Middle frontal gyrus (tissue), 1 donor: Measurements from ENCODE around the gene AMER3.

Experiments
- DNase-seq: peaks from one replicate; pipeline ENCODE4 v3.0.0-alpha.2; 2015; ENCODE audit warnings: low spot score; ENCODE audit errors: extremely low spot score

Gene AMER3

GRCh38 chr2:130776550-130776949, 21.2 kb downstream of the AMER3 start:
- no peak for DNase-seq

GRCh38 chr2:130778781-130779180, 23.4 kb downstream of the AMER3 start:
- DNase-seq, result no peak

DNA sequence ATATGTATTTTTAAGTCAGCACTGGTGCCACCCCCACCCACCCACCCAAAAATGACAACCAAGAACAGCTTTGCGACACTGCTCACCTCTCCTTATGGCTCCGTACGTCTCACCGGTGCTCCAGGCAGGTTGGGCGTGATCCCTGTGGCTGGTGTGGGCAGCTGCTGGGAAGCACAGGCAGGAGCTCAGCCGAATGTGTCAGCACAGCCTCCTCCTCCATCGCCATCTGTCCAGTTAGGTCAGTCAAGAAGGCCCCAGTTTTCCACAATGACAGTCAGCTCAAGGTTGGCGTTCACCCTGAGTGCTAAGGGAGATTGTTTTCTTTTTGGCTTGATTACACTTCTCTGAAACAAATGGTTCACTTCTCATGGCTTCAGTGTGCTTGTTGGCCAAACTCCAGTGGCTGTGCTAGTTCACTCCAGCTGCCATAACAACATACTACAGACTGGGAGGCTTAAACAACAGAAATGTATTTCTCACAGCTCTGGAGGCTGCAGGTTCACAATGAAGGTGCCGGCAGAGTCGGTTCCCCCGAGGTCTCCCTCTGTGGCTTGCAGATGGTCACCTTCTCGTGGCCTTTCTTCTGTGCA, 30.2 kb downstream of the AMER3 start:
- no peak for DNase-seq

- DNase-seq, result no peak
Measured at GRCh38 chr2:130786076-130786475, 30.7 kb downstream of the AMER3 start.

GRCh38 chr2:130787841-130788240, 32.5 kb downstream of the AMER3 start:
- DNase-seq, result no peak

DNA sequence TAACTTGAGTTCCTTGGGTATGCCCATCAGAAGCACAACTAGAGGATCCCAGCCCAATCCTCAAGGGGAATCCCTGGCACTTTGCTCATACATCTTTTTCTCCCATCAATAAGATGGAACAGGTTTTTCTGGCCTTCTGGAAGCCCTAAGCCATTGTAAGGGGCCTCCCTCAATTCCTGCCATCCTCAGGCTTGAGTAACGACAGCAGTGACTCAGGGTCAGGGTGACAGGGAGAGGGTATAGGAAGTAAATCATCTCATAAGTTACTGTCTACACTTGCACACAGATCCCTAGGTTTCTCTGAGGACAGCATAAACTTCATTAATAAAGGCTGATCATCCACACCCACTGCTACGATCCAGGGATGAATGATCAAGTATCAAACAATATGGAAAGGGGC, 35.0 kb downstream of the AMER3 start:
- DNase-seq, result no peak

- no peak for DNase-seq
Measured at GRCh38 chr2:130790804-130791616, 35.7 kb downstream of the AMER3 start.

- DNase-seq, result no peak
Measured at GRCh38 chr2:130791617-130791939, 36.2 kb downstream of the AMER3 start.

- DNase-seq, result no peak
Measured at GRCh38 chr2:130795431-130795830, 40.1 kb downstream of the AMER3 start.

- no peak for DNase-seq
Measured at GRCh38 chr2:130796290-130796689, 41.0 kb downstream of the AMER3 start.

- DNase-seq, result peak; percentile 81
Measured at GRCh38 chr2:130797493-130798435, 42.4 kb downstream of the AMER3 start.

GRCh38 chr2:130798472-130799218, 43.3 kb downstream of the AMER3 start:
- DNase-seq, result no peak

DNA sequence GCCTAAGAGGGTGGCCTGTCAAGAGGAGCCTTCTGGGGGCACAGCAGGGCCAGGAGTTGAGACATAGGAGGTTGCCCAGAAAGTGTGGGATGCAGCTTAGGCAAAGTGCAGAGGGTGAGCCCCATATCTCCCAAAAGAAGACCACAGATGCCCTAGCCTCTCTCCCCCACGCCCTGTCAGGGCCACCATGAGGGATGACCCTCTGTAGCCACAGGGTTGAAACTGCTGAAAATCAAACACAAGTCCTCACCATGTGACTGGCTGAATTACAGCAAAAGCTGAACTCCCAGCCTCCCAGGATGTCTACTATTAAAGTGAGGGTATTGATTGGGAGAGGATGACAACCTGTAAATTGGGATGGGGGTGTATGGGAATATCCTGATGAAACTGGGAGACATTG, 44.0 kb downstream of the AMER3 start:
- no peak for DNase-seq

DNA sequence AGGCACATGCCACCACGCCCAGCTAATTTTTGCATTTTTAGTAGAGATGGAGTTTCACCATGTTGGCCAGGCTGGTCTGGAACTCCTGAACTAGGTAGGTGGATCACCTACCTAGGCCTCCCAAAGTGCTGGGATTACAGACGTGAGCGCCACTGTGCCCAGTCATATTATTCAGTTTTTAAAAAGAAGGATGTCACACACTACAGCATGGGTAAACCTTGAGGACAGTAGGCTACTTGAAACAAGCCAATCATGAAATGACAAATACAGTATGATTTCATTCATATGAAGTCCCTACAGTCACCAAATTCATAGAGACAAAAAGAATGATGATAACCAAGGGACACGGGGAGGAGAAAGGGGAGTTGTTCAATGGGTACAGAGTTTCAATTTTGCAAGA, 50.3 kb downstream of the AMER3 start:
- DNase-seq, result no peak

DNA sequence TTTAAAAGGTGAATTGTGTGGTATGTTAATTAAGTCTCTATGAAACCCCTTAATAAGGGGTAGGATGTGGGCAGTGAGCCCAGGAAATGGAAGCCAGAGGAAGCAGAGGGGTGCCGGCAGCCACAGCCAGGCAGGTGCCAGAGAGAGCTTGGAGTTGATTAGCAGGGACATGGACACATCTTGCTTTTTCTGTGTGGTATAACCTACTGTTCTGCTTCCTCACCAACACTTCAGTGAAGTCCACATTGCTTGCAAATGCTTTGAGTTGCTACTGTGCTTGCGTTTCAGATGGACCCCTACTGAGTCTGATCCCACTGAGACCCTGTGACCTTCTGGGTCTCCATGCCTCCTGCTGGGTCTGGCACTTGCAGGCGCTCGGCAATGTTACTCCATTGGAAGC, 51.0 kb downstream of the AMER3 start:
- no peak for DNase-seq

GRCh38 chr2:130807659-130808385, 52.5 kb downstream of the AMER3 start:
- DNase-seq, result no peak

DNA sequence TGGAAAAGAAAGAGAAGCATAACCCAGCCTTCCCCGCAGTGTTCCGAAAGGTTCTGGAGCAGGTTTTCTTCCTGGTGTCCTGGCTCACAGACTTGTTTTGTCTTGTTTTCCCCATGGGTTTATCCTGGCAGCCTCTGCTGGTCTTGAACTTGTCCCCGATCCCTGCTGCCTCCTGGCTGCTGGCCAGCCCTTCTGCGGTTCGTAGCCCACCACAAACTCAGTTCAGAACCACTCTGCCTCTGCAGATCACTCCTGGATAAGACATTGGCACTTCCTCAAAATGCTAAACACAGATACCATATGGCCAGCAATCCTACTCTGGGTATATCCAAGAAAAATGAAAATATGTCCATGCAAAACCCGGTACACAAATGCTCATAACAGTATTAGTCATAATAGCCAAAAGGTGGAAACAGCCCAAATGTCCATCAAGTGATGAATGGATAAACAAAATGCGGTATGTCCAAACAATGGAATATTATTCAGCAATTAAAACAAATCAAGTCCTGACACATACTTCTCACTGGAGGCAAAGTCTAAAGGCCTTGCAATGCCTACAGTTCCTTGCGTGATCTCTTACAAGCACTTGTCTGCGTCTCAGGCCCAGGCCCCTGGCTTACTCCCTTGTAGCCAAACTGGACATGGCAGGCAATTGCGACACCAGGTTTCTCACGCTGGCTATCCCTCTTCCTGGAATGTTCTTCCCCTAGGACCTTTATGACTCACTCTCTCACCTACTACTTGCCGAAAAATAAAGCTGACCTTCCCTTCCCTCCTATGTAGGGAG, 53.3 kb downstream of the AMER3 start:
- DNase-seq, result no peak

DNA sequence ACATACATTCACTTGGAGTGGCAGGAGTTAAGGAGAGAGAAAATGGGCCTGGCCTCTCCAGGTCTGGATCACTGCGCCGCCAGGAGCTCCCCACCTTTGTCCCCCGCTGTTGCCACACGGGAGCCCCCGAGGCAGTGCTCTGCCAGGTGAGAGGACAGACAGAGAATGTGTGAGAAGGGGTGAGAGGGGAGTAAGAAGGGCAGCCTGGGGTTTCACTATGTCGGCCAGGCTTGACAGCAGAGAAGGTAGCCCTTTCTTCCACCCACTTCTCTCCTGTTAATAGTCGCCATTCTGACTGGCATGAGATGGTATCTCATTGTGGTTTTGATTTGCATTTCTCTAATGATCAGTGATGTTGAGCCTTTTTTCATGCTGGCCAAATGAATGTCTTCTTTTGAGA, 55.1 kb downstream of the AMER3 start:
- DNase-seq, result no peak

DNA sequence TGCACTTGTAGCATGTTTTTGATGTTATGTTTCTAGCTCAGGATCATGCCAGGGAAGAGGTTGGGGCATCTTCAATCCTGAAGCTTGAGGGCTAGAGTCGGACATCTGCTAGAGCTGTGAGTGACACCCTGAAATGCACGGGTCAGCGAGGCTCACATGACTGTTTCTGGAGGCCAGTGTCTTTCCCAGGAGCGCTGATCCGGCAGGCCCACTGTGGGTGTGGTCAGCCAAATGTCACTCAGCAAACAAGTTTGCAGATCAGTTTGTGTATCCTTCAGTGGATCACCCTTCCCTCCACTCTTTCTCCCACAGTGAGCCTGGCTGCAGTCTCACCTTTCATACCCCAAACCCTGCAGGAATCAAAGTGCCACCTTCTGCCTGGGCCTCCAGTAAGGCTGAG, 58.4 kb downstream of the AMER3 start:
- DNase-seq, result no peak
